RPMI7951 (cell line): ENCODE data around the gene INPPL1. TPM values are rescaled to one million over a fixed set of nuclear protein-coding genes. Genes with fewer than 3 reads are reported as not detected.
"Not testable (repeated sequence)": the region's sequence is repeated elsewhere in the genome, so short reads cannot be mapped to it uniquely, and the experiment has no call there.

Experiments used
- DNase-seq: peaks from one replicate; pipeline ENCODE4 v3.0.0-alpha.2; 2012; ENCODE audit warnings: low read depth
- total RNA-seq: library from RNA; depleted of rRNA; stranded (reverse); fragments of >200 nt; shearing (Covaris generic); gene quantifications from 2 replicates; pipeline ENCODE4 v1.2.3, GENCODE V29; 2014; rRNA removed

INPPL1 gene
- 25.7 and 29.4 TPM in 2 replicates for total RNA-seq

- DNase-seq: peak; percentile 37
Measured at GRCh38 chr11:72224564-72225410, at the start of gene INPPL1. TSS of gene INPPL1 (plus strand) at chr11:72224767. CDS start at chr11:72224985, 218 bp downstream.

GRCh38 chr11:72177656-72178055 is 46.9 kb upstream of the INPPL1 start:
- DNase-seq: no peak

GRCh38 chr11:72179049-72179803 is 45.3 kb upstream of the INPPL1 start:
- no peak for DNase-seq

GRCh38 chr11:72179804-72180396 is 44.7 kb upstream of the INPPL1 start:
- DNase-seq: peak; percentile 34

- not testable (repeated sequence) for DNase-seq
Measured at GRCh38 chr11:72180892-72181552, 43.5 kb upstream of the INPPL1 start.

- not testable (repeated sequence) for DNase-seq
Measured at GRCh38 chr11:72181553-72181958, 43.0 kb upstream of the INPPL1 start.

GRCh38 chr11:72188267-72188666 is 36.3 kb upstream of the INPPL1 start:
- DNase-seq: no peak

GRCh38 chr11:72189455-72190250 is 34.9 kb upstream of the INPPL1 start:
- no peak for DNase-seq

- no peak for DNase-seq
Measured at GRCh38 chr11:72190631-72191071, 33.9 kb upstream of the INPPL1 start.

- DNase-seq: peak; percentile 44
Measured at GRCh38 chr11:72191961-72192381, 32.6 kb upstream of the INPPL1 start, which contains the start of gene FOLR1. TSS of gene FOLR1 (plus strand) at chr11:72192140. CDS start at chr11:72192174, 34 bp downstream.

- no peak for DNase-seq
Measured at GRCh38 chr11:72195518-72196270, 28.9 kb upstream of the INPPL1 start.

GRCh38 chr11:72201445-72201844 is 23.1 kb upstream of the INPPL1 start:
- DNase-seq: not testable (repeated sequence)

GRCh38 chr11:72202571-72202970 is 22.0 kb upstream of the INPPL1 start:
- no peak for DNase-seq

GRCh38 chr11:72203163-72203562 is 21.4 kb upstream of the INPPL1 start:
- DNase-seq: no peak

GRCh38 chr11:72204886-72205285 is 19.7 kb upstream of the INPPL1 start:
- no peak for DNase-seq

- not testable (repeated sequence) for DNase-seq
Measured at GRCh38 chr11:72206794-72207193, 17.8 kb upstream of the INPPL1 start.

GRCh38 chr11:72208281-72208680 is 16.3 kb upstream of the INPPL1 start:
- DNase-seq: no peak

GRCh38 chr11:72209101-72209500 is 15.5 kb upstream of the INPPL1 start:
- no peak for DNase-seq

GRCh38 chr11:72216638-72217037 is 7.9 kb upstream of the INPPL1 start, which contains the start of gene FOLR2:
TSS of gene FOLR2 (plus strand) at chr11:72216794. CDS start at chr11:72218585, 1,791 bp downstream.
- DNase-seq: no peak

- DNase-seq: no peak
Measured at GRCh38 chr11:72217841-72218240, 6.7 kb upstream of the INPPL1 start.
